GM18505 (cell line): ENCODE measurements around the gene MGAT4A.
"Not testable (repeated sequence)": the region's sequence is repeated elsewhere in the genome, so short reads cannot be mapped to it uniquely, and the experiment has no call there.

Experiments
- ATAC-seq: cut with Tn5 transposase; IDR thresholded peaks from one replicate; pipeline ENCODE4 v1.9.1; 2021; ENCODE audit not compliant: unreplicated experiment
- POLR2A ChIP-seq: IDR thresholded peaks from 4 replicates; pipeline ENCODE4 v1.6.1; 2011; ENCODE audit warnings: borderline replicate concordance; ENCODE audit not compliant: insufficient read depth, insufficient read length; ENCODE audit errors: extremely low read depth

The MGAT4A gene

DNA sequence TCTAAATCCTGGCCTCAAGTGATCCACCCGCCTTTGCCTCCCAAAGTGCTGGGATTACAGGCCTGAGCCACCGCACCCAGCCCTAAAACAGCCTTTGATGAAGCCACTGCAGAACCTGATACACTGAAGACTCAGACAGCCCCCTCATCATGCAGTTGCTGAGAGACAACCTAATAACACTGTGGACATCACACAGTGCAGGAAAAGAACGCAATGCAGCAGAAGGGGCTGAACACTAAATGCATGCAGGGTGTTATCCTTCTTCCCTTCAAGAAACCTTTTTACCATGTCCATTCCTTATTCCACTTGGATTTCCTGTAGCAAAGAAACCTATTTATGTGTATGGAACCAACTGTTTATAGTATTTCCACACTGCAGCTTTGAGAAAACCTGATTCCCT lies 35.7 kb downstream of the MGAT4A start:
- TF ChIP-seq POLR2A: no peak
- no peak for ATAC-seq

DNA sequence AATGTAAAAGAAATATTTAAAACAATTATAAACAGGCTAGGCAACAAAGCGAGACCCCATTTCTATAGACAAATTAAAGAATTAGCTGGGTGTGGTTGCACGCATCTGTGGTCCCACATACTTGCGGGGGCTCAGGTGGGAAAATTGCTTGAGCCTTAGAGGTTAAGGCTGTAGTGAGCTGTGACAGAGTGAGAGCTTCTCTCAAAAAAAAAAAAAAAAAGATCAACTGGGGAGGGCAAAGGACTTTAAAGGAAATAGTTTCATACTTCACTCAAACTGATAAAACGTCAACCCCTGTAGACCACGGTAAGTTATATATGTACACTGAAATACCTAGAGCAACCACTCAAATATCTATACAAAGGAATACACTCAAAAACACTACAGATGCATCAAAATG lies 37.5 kb downstream of the MGAT4A start:
- no peak for TF ChIP-seq POLR2A
- ATAC-seq: no peak

DNA sequence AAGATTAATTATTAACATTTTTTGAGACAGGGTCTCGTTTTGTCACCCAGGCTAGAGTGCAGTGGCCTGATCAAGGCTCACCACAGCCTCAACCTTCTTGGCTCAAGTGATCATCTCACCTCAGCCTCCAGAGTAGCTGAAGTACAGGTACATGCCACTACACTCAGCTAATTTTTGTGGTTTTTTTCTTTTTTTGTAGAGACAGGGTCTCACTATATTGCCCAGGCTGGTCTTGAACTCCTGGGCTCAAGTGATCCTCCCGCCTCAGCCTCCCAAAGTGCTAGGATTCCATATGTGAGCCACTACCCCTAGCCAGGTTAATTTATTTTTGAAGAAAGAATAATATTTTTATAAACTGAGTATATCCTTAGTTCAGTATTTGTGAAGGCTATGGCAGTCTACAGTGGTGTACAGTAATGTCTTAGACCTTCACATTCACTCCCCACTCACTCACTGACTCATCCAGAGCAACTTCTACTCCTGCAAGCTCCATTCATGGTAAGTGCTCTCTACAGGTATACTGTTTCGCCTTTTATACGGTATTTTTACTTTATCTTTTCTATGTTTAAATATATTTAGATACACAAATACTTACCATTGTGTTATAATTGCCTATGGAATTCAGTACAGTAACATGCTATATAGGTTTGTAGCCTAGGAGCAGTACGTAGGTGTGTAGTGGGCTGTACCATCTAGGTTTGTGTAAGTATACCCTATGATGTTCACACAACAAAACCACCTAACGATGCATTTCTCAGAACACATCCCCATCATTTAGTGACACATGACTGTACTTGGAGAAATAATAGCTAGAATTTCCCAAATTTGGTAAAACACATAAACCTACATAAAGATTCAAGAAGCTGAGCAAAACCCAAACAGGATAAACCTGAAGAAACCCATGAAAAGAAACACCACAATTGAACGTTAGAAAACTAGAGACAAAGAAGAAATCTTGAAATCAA lies 38.6 kb downstream of the MGAT4A start:
- no peak for ATAC-seq
- TF ChIP-seq POLR2A: no peak

DNA sequence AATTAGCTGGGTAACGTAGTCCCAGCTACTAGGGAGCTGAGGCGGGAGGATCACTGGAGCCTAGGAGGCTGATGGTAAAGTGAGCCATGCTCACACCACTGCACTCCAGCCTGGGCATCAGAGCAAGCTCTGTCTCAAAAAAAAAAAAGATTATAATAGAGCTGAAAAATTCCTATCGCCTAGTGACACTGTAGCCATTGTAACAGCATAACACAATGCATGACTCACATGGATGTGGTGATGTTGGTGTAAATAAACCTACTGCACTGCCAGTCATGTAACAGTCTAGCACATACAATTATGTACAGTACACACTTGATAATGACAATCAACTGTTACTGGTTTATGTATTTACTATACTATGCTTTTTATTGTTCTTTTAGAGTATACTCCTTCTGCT lies 39.6 kb downstream of the MGAT4A start:
- no peak for TF ChIP-seq POLR2A
- no peak for ATAC-seq

DNA sequence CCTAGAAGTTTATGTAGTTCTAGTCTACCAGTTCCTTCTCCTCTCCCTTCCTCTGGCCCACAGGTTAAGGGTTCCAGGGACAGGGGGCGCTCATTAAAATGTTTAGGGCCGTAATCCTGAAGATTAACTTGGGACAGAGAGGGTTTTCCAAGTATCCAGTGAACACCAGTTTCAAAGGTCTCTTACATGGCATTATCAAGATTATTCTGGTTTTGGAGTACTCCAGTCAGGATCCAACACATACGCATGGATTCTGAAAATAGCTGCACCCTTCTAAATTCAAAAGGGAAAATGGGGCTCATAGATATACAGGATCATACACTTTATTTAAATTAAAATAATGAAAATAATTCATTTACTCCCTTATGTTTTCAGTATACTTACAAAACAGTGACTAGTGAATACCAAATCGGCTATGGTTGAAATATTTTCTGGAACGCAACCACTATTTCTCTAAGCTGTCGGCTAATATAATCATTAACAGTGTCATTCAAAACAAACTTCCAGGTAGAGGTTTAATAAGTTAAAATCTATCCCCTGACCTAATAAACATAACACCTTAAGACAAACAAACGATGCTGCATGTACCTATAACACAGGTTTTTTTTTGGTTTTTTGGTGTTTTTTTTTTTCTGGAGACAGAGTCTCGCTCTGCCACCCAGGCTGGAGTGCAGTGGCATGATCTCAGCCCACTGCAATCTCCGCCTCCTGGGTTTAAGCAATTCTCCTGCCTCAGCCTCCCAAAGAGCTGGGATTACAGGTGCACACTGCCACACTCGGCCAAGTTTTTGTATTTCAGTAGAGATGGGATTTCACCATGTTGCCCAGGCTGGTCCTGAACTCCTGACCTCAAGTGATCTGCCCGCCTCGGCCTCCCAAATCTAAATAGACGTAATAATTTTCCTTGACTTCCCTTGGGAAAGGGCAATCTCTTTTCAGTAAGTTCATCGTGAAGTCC lies 44.7 kb downstream of the MGAT4A start:
- no peak for TF ChIP-seq POLR2A
- ATAC-seq: no peak

DNA sequence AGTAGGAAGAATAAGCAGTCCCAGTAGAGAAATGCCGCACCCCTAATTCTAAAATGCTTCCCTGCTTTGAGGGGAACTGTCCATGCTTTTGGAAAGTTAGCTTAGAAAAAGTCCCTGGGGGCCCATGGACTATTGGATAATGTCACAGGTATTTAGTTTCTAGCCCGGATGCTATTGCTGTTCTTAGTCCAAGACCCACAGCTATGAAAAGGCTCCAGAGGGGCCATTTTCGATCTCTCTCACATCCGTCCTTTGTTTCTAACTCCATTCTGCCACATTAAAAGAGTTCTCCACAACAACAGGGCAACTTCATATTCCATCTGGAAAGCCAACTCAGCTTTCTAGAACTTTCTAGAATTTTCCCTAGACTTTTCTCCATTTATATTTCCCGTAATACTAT lies 47.2 kb downstream of the MGAT4A start:
- ATAC-seq: no peak
- no peak for TF ChIP-seq POLR2A

DNA sequence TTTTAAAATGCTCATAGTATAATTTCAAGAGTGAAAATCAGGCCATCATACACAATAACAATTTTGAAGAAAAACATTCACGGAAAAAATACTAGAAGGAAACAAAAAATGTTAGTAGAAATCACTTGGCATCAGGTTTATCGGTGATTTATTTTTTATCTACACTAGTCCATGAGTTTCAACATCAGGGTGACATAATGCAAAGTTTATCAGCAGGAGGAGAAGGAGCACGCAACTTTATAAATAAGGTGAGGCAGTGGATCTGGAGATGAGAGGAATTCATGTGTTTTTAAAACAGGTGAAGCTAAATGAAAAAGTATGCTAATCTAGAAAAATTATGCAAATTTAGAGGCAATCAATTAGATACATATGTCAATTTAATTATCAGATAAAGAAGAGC lies 54.2 kb downstream of the MGAT4A start:
- TF ChIP-seq POLR2A: no peak
- ATAC-seq: no peak

DNA sequence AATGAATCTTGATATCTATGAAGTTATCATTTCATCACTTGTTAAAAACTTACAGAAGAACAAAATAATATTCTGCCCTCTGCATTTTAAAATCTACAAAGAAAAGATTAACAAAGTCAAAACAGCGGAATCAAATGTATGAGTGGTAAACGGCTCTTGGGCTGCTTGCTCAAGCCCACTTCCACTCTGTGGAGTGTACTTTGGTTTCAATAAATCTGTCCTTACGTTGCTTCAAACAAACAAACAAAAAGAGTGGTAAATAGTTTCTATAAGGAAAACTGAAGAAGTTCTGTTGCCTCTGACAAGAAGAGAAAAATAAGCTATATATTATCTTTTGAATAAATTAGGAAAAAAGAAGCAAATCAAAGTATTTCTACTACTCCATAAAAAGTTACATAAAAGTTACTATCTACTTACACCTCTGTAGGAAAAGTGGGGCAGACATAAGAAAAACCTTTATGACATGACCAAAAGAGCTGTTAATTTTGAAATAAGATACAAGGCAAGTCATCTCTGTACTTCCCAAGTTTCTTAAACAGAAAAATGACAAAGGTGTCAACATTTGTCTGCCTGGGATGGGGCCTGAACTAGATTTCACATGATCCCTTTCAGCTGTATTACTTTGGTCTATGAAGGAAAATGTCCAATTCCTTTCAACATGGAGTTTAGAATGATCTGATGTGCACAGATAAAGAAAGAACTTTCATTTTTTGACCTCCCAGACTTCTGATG lies 56.5 kb downstream of the MGAT4A start:
- TF ChIP-seq POLR2A: no peak
- no peak for ATAC-seq

DNA sequence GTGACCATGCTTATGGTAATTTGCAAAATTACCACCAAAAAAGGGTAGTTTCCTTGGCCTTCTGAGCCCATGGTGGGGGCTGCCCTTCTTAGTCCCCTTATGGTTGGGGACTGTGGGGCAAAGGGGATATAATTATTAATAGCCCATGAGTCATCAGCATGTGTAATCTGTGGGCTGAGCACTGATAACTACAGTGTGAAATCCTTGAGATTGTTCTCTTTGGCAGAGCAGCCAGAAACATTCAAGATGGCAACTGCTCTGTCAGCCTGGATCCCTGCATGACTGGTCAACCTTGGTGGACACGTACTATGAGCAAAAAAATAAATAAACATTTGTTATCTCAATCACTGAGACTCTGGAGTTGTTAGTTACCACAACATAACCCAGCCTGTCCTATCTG lies 61.3 kb downstream of the MGAT4A start:
- ATAC-seq: no peak
- TF ChIP-seq POLR2A: no peak

DNA sequence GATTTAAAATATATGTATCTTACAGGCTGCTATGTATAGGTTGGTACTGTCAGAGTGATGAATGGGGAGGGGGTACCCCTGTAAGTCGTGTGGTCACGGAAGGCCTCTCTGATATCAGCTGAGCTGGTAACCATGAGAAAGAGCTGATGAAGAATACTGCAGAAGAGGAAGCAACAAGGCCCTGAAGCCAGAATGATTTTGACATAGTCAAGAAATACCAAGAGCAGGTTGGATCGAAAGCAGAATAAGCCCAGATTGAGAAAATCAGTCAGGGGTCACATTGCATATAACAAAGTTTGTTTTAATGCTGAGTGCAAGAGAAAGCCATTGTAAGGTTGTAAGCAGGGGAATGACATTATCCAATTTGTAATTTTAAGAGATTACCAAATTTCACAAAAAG lies 65.3 kb downstream of the MGAT4A start:
- no peak for TF ChIP-seq POLR2A
- no peak for ATAC-seq

DNA sequence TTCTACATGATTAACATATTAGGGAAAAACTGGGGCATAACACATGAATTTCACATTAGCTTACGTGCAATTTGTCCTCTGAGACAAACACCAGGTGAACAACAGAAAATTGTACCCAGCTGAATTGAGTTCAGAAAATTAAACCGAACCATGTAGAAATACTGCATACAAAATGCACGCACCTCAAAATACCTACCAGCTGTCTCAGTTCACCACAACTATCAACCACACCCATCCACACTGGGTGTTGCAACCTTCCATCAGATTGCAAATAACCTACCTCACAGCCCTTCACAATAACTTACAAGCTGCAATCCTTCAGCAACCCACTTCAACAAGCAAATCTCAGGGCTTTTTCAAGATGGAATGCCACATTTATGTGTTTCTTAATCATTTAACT lies 66.6 kb downstream of the MGAT4A start:
- ATAC-seq: no peak
- TF ChIP-seq POLR2A: no peak

DNA sequence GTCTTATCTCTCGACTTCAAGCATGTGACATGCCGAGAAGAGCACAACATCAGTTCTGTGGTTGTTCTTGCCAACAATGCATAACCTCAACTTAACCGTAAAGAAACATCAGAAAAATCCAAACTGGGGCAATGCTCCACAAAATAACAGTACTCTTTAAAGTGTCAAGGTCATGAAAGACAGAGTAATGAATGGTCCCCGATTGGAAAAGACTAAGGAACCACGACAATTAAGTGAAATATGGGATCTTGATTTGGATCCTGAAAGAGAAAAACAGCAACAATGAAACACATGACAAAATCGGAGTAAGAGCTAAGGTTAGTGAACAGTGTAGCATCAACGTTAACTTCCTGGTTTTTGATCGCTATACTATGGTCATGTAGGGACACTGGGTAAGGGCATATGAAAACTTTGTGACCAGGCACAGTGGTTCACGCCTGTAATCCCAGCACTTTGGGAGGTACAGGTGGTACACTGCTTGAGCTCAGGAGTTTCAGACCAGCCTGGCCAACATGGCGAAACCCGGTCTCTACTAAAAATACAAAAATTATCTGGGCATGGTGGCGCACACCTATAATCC lies 67.3 kb downstream of the MGAT4A start:
- no peak for TF ChIP-seq POLR2A
- ATAC-seq: no peak

DNA sequence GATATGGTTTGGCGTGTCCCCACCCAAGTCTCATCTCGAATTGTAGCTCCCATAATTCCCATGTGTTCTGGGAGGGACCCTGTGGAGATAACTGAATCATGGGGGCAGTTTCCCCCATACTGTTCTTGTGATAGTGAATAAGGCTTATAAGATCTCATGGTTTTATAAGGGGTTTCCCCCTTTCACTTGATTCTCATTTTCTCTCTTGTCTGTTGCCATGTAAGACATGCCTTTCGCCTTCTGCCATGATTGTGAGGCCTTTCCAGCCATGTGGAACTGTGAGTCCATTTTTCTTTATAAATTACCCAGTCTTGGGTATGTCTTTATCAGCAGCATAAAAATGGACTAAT lies 71.5 kb downstream of the MGAT4A start:
- not testable (repeated sequence) for ATAC-seq
